AG04449 (cell line): ENCODE data around the gene TXNRD2.
A peak's percentile ranks its signal among the peaks of the same experiment; 100 is the strongest.

ENCODE experiments used
- CTCF ChIA-PET: fragments of 350-600 bp; formaldehyde crosslinking; extraction: SDS; loops from one replicate; lab custom pipeline; 2021; ENCODE audit warnings: antibody characterized with exemption; lab: Yijun Ruan, JAX
- POLR2A ChIA-PET: fragments of 400-600, 350-600 bp; formaldehyde crosslinking; extraction: SDS; loops from one replicate; lab custom pipeline; 2020; ENCODE audit warnings: antibody characterized with exemption, inconsistent platforms; lab: Yijun Ruan, JAX
- DNase-seq: peaks from one replicate; pipeline ENCODE4 v3.0.0-alpha.2; 2010; ENCODE audit warnings: low read depth, low spot score
- H3K4me3 ChIP-seq: 2 replicates; pipeline ENCODE4 v1.5.1; 2011; ENCODE audit warnings: low read depth, mild to moderate bottlenecking, control low read depth, low read length
- CTCF ChIP-seq: IDR thresholded peaks from one replicate; pipeline ENCODE4 v1.5.1; 2011; ENCODE audit warnings: mild to moderate bottlenecking, moderate library complexity, low read length, control low read depth, inconsistent platforms; ENCODE audit not compliant: insufficient read depth; ENCODE audit errors: missing control alignments

The TXNRD2 gene

GRCh38 chr22:19941365-19942082, at the start of gene TXNRD2, which contains the start of gene COMT:
Gene TXNRD2 (minus strand): TSS chr22:19941818. CDS start chr22:19941803, 15 bp downstream.
Gene COMT (plus strand): TSS chr22:19941772. CDS start chr22:19962527, 20,755 bp downstream.
- ChIA-PET CTCF (interaction anchor here (1.0 kb wide), 1 partner anchor 211 kb away, joined by 4 read pairs; no protein-coding TSS in a partner anchor), POLR2A (interaction anchor here (1.0 to 1.4 kb wide), 3 partner anchors 9 to 61 kb away, joined by 3 to 5 read pairs (median 4); no protein-coding TSS in a partner anchor)
- no peak for DNase-seq
- peak within 1 kb of the TSS; percentile 82 for H3K4me3 ChIP-seq
- TF ChIP-seq CTCF: no peak

GRCh38 chr22:19991395-19991644, 49.7 kb upstream of the TXNRD2 start:
- H3K4me3 ChIP-seq: no peak overlapping the region
- POLR2A ChIA-PET: no interaction called here
- CTCF ChIA-PET: interaction anchor here (0.8 to 1.6 kb wide), 3 partner anchors 11 to 28 kb away, joined by 3 to 5 read pairs (median 4); no protein-coding TSS in a partner anchor

DNA sequence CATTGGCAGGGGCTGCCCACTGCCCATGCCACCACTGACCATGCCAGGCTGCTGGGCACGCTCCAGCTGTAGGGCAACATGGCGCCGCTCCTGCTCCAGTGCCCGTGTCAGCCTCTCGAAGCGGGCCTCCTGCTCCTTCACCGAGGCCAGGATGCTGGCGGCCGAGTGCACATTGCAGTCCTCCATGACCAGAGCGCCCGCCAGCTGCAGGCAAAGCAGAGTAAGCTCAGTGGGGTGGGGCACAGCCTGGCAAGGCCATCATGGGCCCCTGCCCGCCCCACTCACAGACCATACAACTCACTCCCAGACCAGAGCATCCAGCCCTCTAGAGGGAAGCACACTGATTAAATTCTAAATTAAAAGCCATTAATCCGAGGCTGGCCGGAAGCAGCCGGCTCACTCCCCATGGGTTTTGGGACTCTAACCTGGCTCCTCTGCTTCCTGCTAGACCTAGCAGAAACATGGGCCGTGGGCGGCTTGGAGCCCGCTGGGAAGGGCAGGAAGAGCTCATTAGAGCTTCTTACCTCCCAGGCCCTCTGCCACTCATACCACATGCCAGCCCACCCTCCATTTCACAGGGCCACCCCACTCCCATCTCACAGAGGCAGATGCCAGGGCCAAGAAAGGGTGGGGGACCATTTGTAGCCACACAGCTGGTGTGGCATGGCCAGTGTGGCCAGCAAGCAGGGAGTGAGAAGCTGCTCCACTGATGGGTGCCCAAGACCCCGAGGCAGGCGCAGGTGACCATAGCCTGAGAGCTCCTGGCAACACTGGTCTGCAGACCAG, 49.2 kb upstream of the TXNRD2 start:
- ChIA-PET CTCF (interaction anchor here (0.8 to 7.5 kb wide), 6 partner anchors 11 to 28 kb away, joined by 3 to 45 read pairs (median 4); no protein-coding TSS in a partner anchor), POLR2A (no interaction called here)
- no peak for DNase-seq

More at GRCh38 chr22:19991395-19991644, 49.7 kb upstream of the TXNRD2 start:
- TF ChIP-seq CTCF: no peak
- DNase-seq: no peak

DNA sequence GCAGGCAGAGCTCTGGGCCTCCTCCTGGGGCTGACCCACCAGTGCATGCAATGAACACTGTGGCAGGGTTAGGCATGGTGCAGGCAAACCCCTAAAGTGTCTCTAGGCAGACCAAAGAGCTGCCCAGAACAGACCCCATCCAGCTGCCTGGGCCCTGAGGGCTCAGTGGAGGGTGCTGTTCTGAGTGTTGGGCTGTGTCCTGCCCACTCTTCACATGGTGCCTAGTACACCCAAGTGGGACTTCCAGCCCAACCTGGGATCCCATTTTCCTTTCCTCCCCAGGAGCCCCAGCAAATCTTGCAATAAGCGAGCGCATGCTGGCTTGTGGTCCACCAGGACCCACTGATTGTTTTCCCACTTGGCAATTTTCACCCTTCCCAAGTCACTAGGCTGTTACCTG, 48.6 kb upstream of the TXNRD2 start:
- POLR2A ChIA-PET: no interaction called here

More for the DNA sequence above, 49.2 kb upstream of the TXNRD2 start:
- TF ChIP-seq CTCF: no peak
- H3K4me3 ChIP-seq: no peak overlapping the region

DNA sequence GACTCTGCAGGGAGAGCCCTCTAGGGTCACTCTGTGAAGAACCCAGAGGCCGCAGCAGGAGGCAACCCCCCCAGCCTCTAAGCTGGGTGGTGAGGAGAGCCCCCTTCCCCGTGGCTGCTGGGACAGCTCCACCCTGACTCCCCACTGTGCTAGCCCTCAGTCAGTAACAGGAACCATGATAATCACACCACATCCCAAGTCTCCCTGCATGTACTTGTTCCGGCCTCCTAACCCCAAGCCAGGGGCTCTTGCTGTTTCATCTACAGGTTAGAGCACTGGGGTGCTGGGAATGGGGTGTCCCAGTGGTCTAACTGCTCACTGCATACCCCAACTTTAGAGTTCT, 48.1 kb upstream of the TXNRD2 start:
- ChIA-PET CTCF (interaction anchor here (1.4 to 7.5 kb wide), 2 partner anchors 19 to 24 kb away, joined by 4 to 45 read pairs; no protein-coding TSS in a partner anchor), POLR2A (no interaction called here)
- TF ChIP-seq CTCF: no peak
- no peak overlapping the region for H3K4me3 ChIP-seq
- DNase-seq: no peak

More for the DNA sequence above, 48.6 kb upstream of the TXNRD2 start:
- no peak for DNase-seq
- H3K4me3 ChIP-seq: no peak overlapping the region
- CTCF ChIA-PET: interaction anchor here (1.1 to 7.5 kb wide), 3 partner anchors 20 to 27 kb away, joined by 3 to 45 read pairs (median 4); no protein-coding TSS in a partner anchor
- no peak for TF ChIP-seq CTCF
